K562 (cell line): ENCODE results near the gene DAZAP1. TPM values are rescaled to one million over a fixed set of nuclear protein-coding genes. Genes with fewer than 3 reads are reported as not detected.
A peak's percentile ranks its signal among the peaks of the same experiment; 100 is the strongest.

Source experiments
- CHD2 ChIP-seq: IDR thresholded peaks from 2 replicates; pipeline ENCODE4 v1.6.1; 2011; ENCODE audit warnings: low read depth, low read length
- CREM ChIP-seq: IDR thresholded peaks from 2 replicates; pipeline ENCODE4 v1.6.1; 2014; ENCODE audit warnings: antibody characterized with exemption, low read depth
- CUX1 ChIP-seq: fragments of 200-800 bp; sonication (Bioruptor generic); IDR thresholded peaks from 2 replicates; pipeline ENCODE4 v1.6.1; 2016; ENCODE audit warnings: missing genetic modification characterization, missing compliant biosample characterization
- HMG20B ChIP-seq: fragments of 250-450 bp; sonication (Bioruptor Pico); IDR thresholded peaks from 2 replicates; pipeline ENCODE4 v1.5.0; 2021; ENCODE audit warnings: mild to moderate bottlenecking
- POLR3G ChIP-seq: IDR thresholded peaks from 2 replicates; pipeline ENCODE4 v1.6.1; 2011; ENCODE audit not compliant: insufficient read length, insufficient replicate concordance; ENCODE audit errors: extremely low read depth
- REST ChIP-seq, 2 experiments: fragments of 450-650 bp; formaldehyde crosslinking in 1 of 2; IDR thresholded peaks; 2 replicates each; pipeline versions ENCODE4 v1.4.0 to v1.6.1; 2014 to 2020; ENCODE audit warnings: mild to moderate bottlenecking in 2 of 2, borderline replicate concordance in 1 of 2, low read depth in 1 of 2
- SMAD4 ChIP-seq: fragments of 250-450 bp; sonication (Bioruptor Pico); conservative IDR thresholded peaks from 2 replicates; pipeline ENCODE4 v1.8.0; 2021; ENCODE audit warnings: inconsistent platforms, mild to moderate bottlenecking, moderate library complexity
- TAF15 ChIP-seq: fragments of 200-400 bp; formaldehyde crosslinking; IDR thresholded peaks from 2 replicates; pipeline ENCODE4 v1.6.1; 2017; ENCODE audit warnings: mild to moderate bottlenecking, low read depth, low read length, moderate library complexity
- U2AF1 ChIP-seq: fragments of 200-400 bp; formaldehyde crosslinking; optimal IDR thresholded peaks from 2 replicates; pipeline ENCODE3; 2017; ENCODE audit warnings: mild to moderate bottlenecking, low read depth, low read length, moderate library complexity
- U2AF2 ChIP-seq: fragments of 200-400 bp; formaldehyde crosslinking; optimal IDR thresholded peaks from 2 replicates; pipeline ENCODE3; 2017; ENCODE audit warnings: low read depth, mild to moderate bottlenecking, low read length
- WHSC1 ChIP-seq: IDR thresholded peaks from one replicate; pipeline ENCODE4 v1.6.1; 2012; ENCODE audit warnings: low read length, control low read depth, inconsistent platforms
- ZFP36 ChIP-seq: fragments of 150-350 bp; IDR thresholded peaks from 2 replicates; pipeline ENCODE4 v1.6.1; 2018; ENCODE audit warnings: low read length, low read depth; ENCODE audit not compliant: partially characterized antibody
- ZNF224 ChIP-seq: sonication (generic); formaldehyde crosslinking; IDR thresholded peaks from 2 replicates; pipeline ENCODE4 v1.8.0; 2022; ENCODE audit warnings: mild to moderate bottlenecking, missing genetic modification reagents
- ZNF780A ChIP-seq: fragments of 250-450 bp; sonication (Bioruptor Pico); IDR thresholded peaks from 2 replicates; pipeline ENCODE4 v1.5.0; 2021; ENCODE audit warnings: mild to moderate bottlenecking
- polyA plus RNA-seq, 8 experiments: library from polyadenylated mRNA; depleted of rRNA in 4 of 8; stranded (reverse) in 5 of 8; unstranded in 3 of 8; fragments of >200 nt; fragmentation: Nextera tagmentation in 2 of 8; fragmentation: Illumina TruSeq in 1 of 8; extraction: Ambion mirVana in 2 of 8; extraction: Trizol in 1 of 8; gene quantifications; 2 replicates each; pipeline versions ENCODE4 v1.2.1 to v1.2.3, GENCODE V29; 2011 to 2014; ENCODE audit warnings: inconsistent platforms in 1 of 8, missing spikeins in 1 of 8
- total RNA-seq, 7 experiments: library from RNA; depleted of rRNA in 6 of 7; stranded (reverse); fragments of >200 nt in 6 of 7; fragmentation: Illumina TruSeq in 2 of 7; extraction: Trizol in 2 of 7; gene quantifications; 2 replicates each; pipeline versions ENCODE4 v1.2.1 to v1.2.3, GENCODE V29; 2011 to 2021; ENCODE audit warnings: low replicate concordance in 1 of 7

The DAZAP1 gene
- total and polyA plus RNA-seq, 9 of the 15 experiments (the other 6 are each of a cell fraction or from before 2014, with no cell fraction given), result 10.8 to 289 (median 142) TPM

GRCh38 chr19:1478934-1479707 lies 71.7 kb downstream of the DAZAP1 start, which contains the start of gene C19orf25 (continued):
- TF ChIP-seq REST (IDR thresholded peaks at IDR 0.05; ENCODE audit: borderline replicate concordance) (peak; percentile 78), REST (CRISPR knock-in tag; IDR thresholded peaks at IDR 0.05; ENCODE audit: low read depth) (peak; percentile 19; the same call in 1 of the 2 replicates), SMAD4 (CRISPR knock-in tag) (peak; percentile 97), ZNF780A (no peak), U2AF2 (no peak), HMG20B (CRISPR knock-in tag) (no peak), ZNF224 (CRISPR knock-in tag) (no peak), CREM (peak; percentile 84), TAF15 (no peak), ZFP36 (no peak), CHD2 (no peak), WHSC1 (no peak), U2AF1 (no peak), CUX1 (no peak), POLR3G (no peak)
